H9 (cell line): Measurements from ENCODE around the gene COL4A2. TPM values are rescaled to one million over a fixed set of nuclear protein-coding genes. Genes with fewer than 3 reads are reported as not detected.
A peak's percentile ranks its signal among the peaks of the same experiment; 100 is the strongest.
"Not testable (repeated sequence)": the region's sequence is repeated elsewhere in the genome, so short reads cannot be mapped to it uniquely, and the experiment has no call there.

Experiments used
- DNase-seq: peaks from one replicate; pipeline ENCODE4 v3.0.0-alpha.2; 2017
- H2AFZ ChIP-seq: one replicate; pipeline ENCODE4 v1.6.1; 2013; ENCODE audit warnings: mild to moderate bottlenecking, low read length, control low read depth, moderate library complexity
- H2AK5ac ChIP-seq: 2 replicates; pipeline ENCODE4 v1.6.1; 2013; ENCODE audit warnings: low read length, control low read depth, mixed read lengths; ENCODE audit not compliant: insufficient read length
- H2BK120ac ChIP-seq: one replicate; pipeline ENCODE4 v1.6.1; 2013; ENCODE audit warnings: low read depth, mild to moderate bottlenecking, low read length, control low read depth, inconsistent platforms; ENCODE audit not compliant: poor library complexity, severe bottlenecking
- H2BK12ac ChIP-seq: 2 replicates; pipeline ENCODE4 v1.6.1; 2013; ENCODE audit warnings: low read length, control low read depth, mixed read lengths, low read depth; ENCODE audit not compliant: insufficient read length
- H2BK15ac ChIP-seq: 2 replicates; pipeline ENCODE4 v1.6.1; 2013; ENCODE audit warnings: low read depth, low read length, control low read depth
- H2BK20ac ChIP-seq: one replicate; pipeline ENCODE4 v1.6.1; 2013; ENCODE audit warnings: low read depth, mild to moderate bottlenecking, low read length, control low read depth, inconsistent platforms; ENCODE audit not compliant: poor library complexity, severe bottlenecking
- H2BK5ac ChIP-seq: 2 replicates; pipeline ENCODE4 v1.6.1; 2013; ENCODE audit warnings: low read length, control low read depth, mixed read lengths; ENCODE audit not compliant: insufficient read length
- H3K14ac ChIP-seq: 2 replicates; pipeline ENCODE4 v1.6.1; 2013; ENCODE audit warnings: low read length, control low read depth; ENCODE audit not compliant: insufficient read depth
- H3K18ac ChIP-seq: 2 replicates; pipeline ENCODE4 v1.6.1; 2013; ENCODE audit warnings: low read depth, mild to moderate bottlenecking, mixed read lengths, low read length, control low read depth; ENCODE audit not compliant: insufficient read length
- H3K23ac ChIP-seq: 2 replicates; pipeline ENCODE4 v1.6.1; 2013; ENCODE audit warnings: low read length, control low read depth, mixed read lengths, low read depth; ENCODE audit not compliant: insufficient read length
- H3K23me2 ChIP-seq: 2 replicates; pipeline ENCODE4 v1.6.1; 2013; ENCODE audit warnings: low read depth, mild to moderate bottlenecking, mixed read lengths, low read length, control low read depth; ENCODE audit not compliant: insufficient read length, poor library complexity, severe bottlenecking
- H3K27ac ChIP-seq: 2 replicates; pipeline ENCODE4 v1.5.1; 2013; ENCODE audit warnings: low read length, control low read depth, mixed read lengths, low read depth; ENCODE audit not compliant: insufficient read length
- H3K27me3 ChIP-seq: 2 replicates; pipeline ENCODE4 v1.6.1; 2013; ENCODE audit warnings: low read length, control low read depth, inconsistent platforms; ENCODE audit not compliant: insufficient read depth
- H3K4ac ChIP-seq: 2 replicates; pipeline ENCODE4 v1.6.1; 2013; ENCODE audit warnings: low read depth, mild to moderate bottlenecking, control low read depth, inconsistent platforms, low read length, moderate library complexity
- H3K4me1 ChIP-seq: 2 replicates; pipeline ENCODE4 v1.6.1; 2013; ENCODE audit warnings: low read length, control low read depth, inconsistent platforms; ENCODE audit not compliant: insufficient read depth
- H3K4me2 ChIP-seq: 2 replicates; pipeline ENCODE4 v1.6.1; 2013; ENCODE audit warnings: low read length, control low read depth, mixed read lengths; ENCODE audit not compliant: insufficient read length, insufficient read depth
- H3K56ac ChIP-seq: 2 replicates; pipeline ENCODE4 v1.6.1; 2013; ENCODE audit warnings: low read depth, mild to moderate bottlenecking, mixed read lengths, low read length, control low read depth; ENCODE audit not compliant: insufficient read length
- H3K79me1 ChIP-seq: 2 replicates; pipeline ENCODE4 v1.6.1; 2013; ENCODE audit warnings: low read depth, mild to moderate bottlenecking, moderate library complexity, low read length, control low read depth, inconsistent platforms; ENCODE audit not compliant: insufficient read depth, poor library complexity, severe bottlenecking
- H3K79me2 ChIP-seq: 2 replicates; pipeline ENCODE4 v1.6.1; 2013; ENCODE audit warnings: low read length, control low read depth, inconsistent platforms; ENCODE audit not compliant: insufficient read depth
- H3K9ac ChIP-seq: 2 replicates; pipeline ENCODE4 v1.6.1; 2013; ENCODE audit warnings: low read length, control low read depth, mixed read lengths; ENCODE audit not compliant: insufficient read length; ENCODE audit errors: extremely low read depth
- H3K9me3 ChIP-seq: one replicate; pipeline ENCODE4 v1.6.1; 2013; ENCODE audit warnings: low read depth, low read length, inconsistent platforms; ENCODE audit not compliant: control insufficient read depth
- H3T11ph ChIP-seq: one replicate; pipeline ENCODE4 v1.6.1; 2013; ENCODE audit warnings: mild to moderate bottlenecking, low read length, control low read depth, inconsistent platforms
- H4K20me1 ChIP-seq: one replicate; pipeline ENCODE4 v1.6.1; 2013; ENCODE audit not compliant: control insufficient read depth, insufficient read length, insufficient read depth
- H4K5ac ChIP-seq: 2 replicates; pipeline ENCODE4 v1.6.1; 2013; ENCODE audit warnings: low read depth, mild to moderate bottlenecking, mixed read lengths, low read length, control low read depth; ENCODE audit not compliant: insufficient read length
- H4K8ac ChIP-seq: replicated peaks from 2 replicates; pipeline ENCODE4 v1.6.1; 2013; ENCODE audit warnings: low read length, control low read depth, mixed read lengths, low read depth; ENCODE audit not compliant: insufficient read length
- H4K91ac ChIP-seq: 2 replicates; pipeline ENCODE4 v1.6.1; 2013; ENCODE audit warnings: low read depth, mild to moderate bottlenecking, moderate library complexity, mixed read lengths, low read length, control low read depth; ENCODE audit not compliant: insufficient read length
- H3K27ac Mint-ChIP-seq, 3 experiments: 2 replicates in 2 of 3; 3 replicates in 1 of 3; pipeline ENCODE4 v1.8.0; 2020 to 2021; ENCODE audit warnings: mixed read lengths in 3 of 3, mild to moderate bottlenecking in 1 of 3, moderate library complexity in 1 of 3
- H3K27me3 Mint-ChIP-seq: 2 replicates; pipeline ENCODE4 v1.8.0; 2021; ENCODE audit warnings: low read depth, mild to moderate bottlenecking, moderate library complexity, mixed read lengths
- H3K36me3 Mint-ChIP-seq, 3 experiments: 2 replicates in 2 of 3; 3 replicates in 1 of 3; pipeline ENCODE4 v1.8.0; 2020 to 2021; ENCODE audit warnings: low read depth in 3 of 3, mixed read lengths in 3 of 3; ENCODE audit not compliant: insufficient read depth in 1 of 3
- H3K4me1 Mint-ChIP-seq, 2 experiments: 2 replicates each; pipeline ENCODE4 v1.8.0; 2020; ENCODE audit warnings: mixed read lengths in 2 of 2
- H3K4me3 Mint-ChIP-seq, 2 experiments: 2 replicates in 1 of 2; 3 replicates in 1 of 2; pipeline ENCODE4 v1.8.0; 2020 to 2021; ENCODE audit warnings: mild to moderate bottlenecking in 2 of 2, mixed read lengths in 2 of 2, moderate library complexity in 1 of 2
- H3K9me3 Mint-ChIP-seq, 2 experiments: 2 replicates in 1 of 2; 3 replicates in 1 of 2; pipeline ENCODE4 v1.8.0; 2020; ENCODE audit warnings: mild to moderate bottlenecking in 2 of 2, mixed read lengths in 2 of 2, moderate library complexity in 1 of 2
- CTCF ChIP-seq: fragments of 200-600 bp; sonication (generic); conservative IDR thresholded peaks from 3 replicates; pipeline ENCODE4 v1.8.0; 2021; ENCODE audit warnings: antibody characterized with exemption, mild to moderate bottlenecking
- WGBS: extraction: QIAGEN DNeasy Blood & Tissue Kit; methylation state at CpG from one replicate; pipeline ENCODE4 v1.1.7; 2013; ENCODE audit warnings: missing lambda C conversion rate, low lambda C conversion rate, mixed read lengths; ENCODE audit not compliant: insufficient read length; ENCODE audit errors: extremely low coverage; 5-methylcytosine and 5-hydroxymethylcytosine counted together
- total RNA-seq: library from RNA; stranded (reverse); gene quantifications from 2 replicates; pipeline ENCODE4 v1.2.1, GENCODE V29; 2021

Gene COL4A2
- total RNA-seq, 1 experiment from 2014 or later = 76.5 TPM

- H4K91ac ChIP-seq = no peak overlapping the region
- H3K14ac ChIP-seq = no peak overlapping the region
- H3K9ac ChIP-seq = no peak overlapping the region
- no peak overlapping the region for H2AFZ ChIP-seq
- no peaks in the 10 kb centered on the region for H3K27me3 ChIP-seq
- H3K9me3 ChIP-seq = no peaks in the 10 kb centered on the region
- no peaks in the 10 kb centered on the region; a peak in 1 of 5 replicates for H3K9me3 Mint-ChIP-seq
- peaks cover 1% of the 10 kb centered on the region; the same call in 1 of the 2 replicates for H3K4me1 ChIP-seq
- no peak overlapping the region for H3K4me3 Mint-ChIP-seq
- H3K56ac ChIP-seq = no peak overlapping the region
- WGBS = no CpG with 5 or more reads among the region's 12 CpGs
- H3K79me2 ChIP-seq = no peaks in the 10 kb centered on the region
- no peak overlapping the region for H3K18ac ChIP-seq
- peaks cover 5 to 12% (median 8%) of the 10 kb centered on the region in 3 experiments; a peak in 6 of 7 replicates for H3K36me3 Mint-ChIP-seq
- no peak overlapping the region for H3K4me2 ChIP-seq
- no peak for TF ChIP-seq CTCF
- H3K27ac ChIP-seq = no peak overlapping the region
- no peaks in the 10 kb centered on the region; the same call in 1 of the 2 replicates for H3K27me3 Mint-ChIP-seq
- H3K4me1 Mint-ChIP-seq = peaks cover 33 to 46% of the 10 kb centered on the region in 2 experiments
- H3K79me1 ChIP-seq = no peaks in the 10 kb centered on the region
- no peak overlapping the region for H2BK15ac ChIP-seq
- no peaks in the 10 kb centered on the region for H3K23me2 ChIP-seq
- no peak overlapping the region for H3K23ac ChIP-seq
- H2BK120ac ChIP-seq = no peak overlapping the region
- no peak overlapping the region for H3T11ph ChIP-seq
- H4K8ac ChIP-seq = peak overlapping the region; percentile 71
- no peak overlapping the region for H2AK5ac ChIP-seq
- no peaks in the 10 kb centered on the region for H4K20me1 ChIP-seq
- no peak overlapping the region for H2BK5ac ChIP-seq
- H2BK20ac ChIP-seq = no peak overlapping the region
- no peak overlapping the region for H2BK12ac ChIP-seq
- H3K27ac Mint-ChIP-seq = peak overlapping the region in 1 of 3 experiments; percentile 3; a peak in 2 of 7 replicates
- no peak overlapping the region for H4K5ac ChIP-seq
- H3K4ac ChIP-seq = no peak overlapping the region
- no peak for DNase-seq
Observed at GRCh38 chr13:110450941-110451730, 144.1 kb downstream of the COL4A2 start.

GRCh38 chr13:110453091-110453490 lies 146.0 kb downstream of the COL4A2 start:
- H2AK5ac ChIP-seq, H3K9me3 Mint-ChIP-seq, H3K4ac ChIP-seq, H4K5ac ChIP-seq, H4K91ac ChIP-seq, H3K4me3 Mint-ChIP-seq, H3K36me3 Mint-ChIP-seq, H3K27me3 Mint-ChIP-seq, H3K23me2 ChIP-seq, H2BK12ac ChIP-seq, H3K79me2 ChIP-seq, H3K4me2 ChIP-seq, H2BK15ac ChIP-seq, H3K9ac ChIP-seq, DNase-seq, H3K27me3 ChIP-seq, H3K14ac ChIP-seq, H3K9me3 ChIP-seq, H3K27ac ChIP-seq, H4K20me1 ChIP-seq, H2AFZ ChIP-seq, H3K4me1 ChIP-seq, H3K18ac ChIP-seq, H2BK120ac ChIP-seq, H3K56ac ChIP-seq, H2BK5ac ChIP-seq, H2BK20ac ChIP-seq, H4K8ac ChIP-seq, H3K23ac ChIP-seq, H3T11ph ChIP-seq, H3K79me1 ChIP-seq: not testable (repeated sequence)
- Mint-ChIP-seq H3K27ac (peak overlapping the region in 1 of 3 experiments; percentile 22; a peak in 2 of 7 replicates), H3K4me1 (peaks cover 36 to 38% of the 10 kb centered on the region in 2 experiments)
- no CpG with 5 or more reads among the region's 11 CpGs for WGBS
